HAP-1 (cell line): ENCODE data around the gene TREML4.
"Not testable (repeated sequence)": the region's sequence is repeated elsewhere in the genome, so short reads cannot be mapped to it uniquely, and the experiment has no call there.

Experiments
- DNase-seq, 2 experiments: peaks; one replicate each; pipeline ENCODE4 v3.0.0-alpha.2; 2016 to 2020; ENCODE audit warnings: low spot score in 2 of 2
- H3K27me3 ChIP-seq: fragments of 250-450 bp; sonication (Bioruptor Pico); 2 replicates; pipeline ENCODE4 v1.5.1; 2020; ENCODE audit warnings: low read depth, mild to moderate bottlenecking, moderate library complexity
- H3K36me3 ChIP-seq: fragments of 250-450 bp; sonication (Bioruptor Pico); replicated peaks from 2 replicates; pipeline ENCODE4 v1.5.1; 2020; ENCODE audit warnings: mild to moderate bottlenecking
- H3K4me1 ChIP-seq: fragments of 250-450 bp; sonication (Bioruptor Pico); 2 replicates; pipeline ENCODE4 v1.5.1; 2020; ENCODE audit warnings: mild to moderate bottlenecking
- H3K4me3 ChIP-seq: fragments of 250-450 bp; sonication (Bioruptor Pico); 2 replicates; pipeline ENCODE4 v1.5.1; 2020; ENCODE audit warnings: mild to moderate bottlenecking, moderate library complexity
- H3K9me3 ChIP-seq: fragments of 250-450 bp; sonication (Bioruptor Pico); 2 replicates; pipeline ENCODE4 v1.5.1; 2020; ENCODE audit warnings: mild to moderate bottlenecking, moderate library complexity
- in situ Hi-C: fragments of 300-500 bp; cut with MboI; formaldehyde crosslinking; loops from 3 replicates; pipeline ENCODE4 v1.14.3; 2020; ENCODE audit warnings: low sequenced_read_pairs, inconsistent platforms, mixed read lengths

The TREML4 gene

DNA sequence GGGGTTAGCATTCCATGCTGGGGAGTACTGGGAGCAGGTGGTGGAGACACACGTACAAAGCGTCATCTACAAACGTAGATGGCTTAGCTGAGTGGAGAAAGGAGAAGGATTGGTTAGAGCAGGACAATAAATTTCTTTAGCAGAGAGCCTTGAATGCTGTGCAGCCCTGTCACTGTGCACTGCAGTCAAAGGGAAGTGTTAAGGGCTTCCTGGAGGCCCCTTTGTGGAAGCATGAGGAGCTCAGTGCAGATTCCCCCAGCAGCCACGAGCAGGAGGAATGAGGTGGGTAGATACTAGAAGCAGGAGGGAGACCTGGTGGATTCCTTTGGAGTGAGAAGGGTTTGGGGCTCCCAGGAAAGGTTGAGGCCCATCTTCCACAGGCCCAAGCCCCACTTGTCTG is 6.1 kb upstream of the TREML4 start:
- Histone ChIP-seq H3K9me3 (no peaks in the 10 kb centered on the region), H3K4me3 (no peak overlapping the region), H3K36me3 (no peaks in the 10 kb centered on the region), H3K27me3 (no peaks in the 10 kb centered on the region), H3K4me1 (no peaks in the 10 kb centered on the region)
- in situ Hi-C loops, result no loop called here
- no peak for DNase-seq

DNA sequence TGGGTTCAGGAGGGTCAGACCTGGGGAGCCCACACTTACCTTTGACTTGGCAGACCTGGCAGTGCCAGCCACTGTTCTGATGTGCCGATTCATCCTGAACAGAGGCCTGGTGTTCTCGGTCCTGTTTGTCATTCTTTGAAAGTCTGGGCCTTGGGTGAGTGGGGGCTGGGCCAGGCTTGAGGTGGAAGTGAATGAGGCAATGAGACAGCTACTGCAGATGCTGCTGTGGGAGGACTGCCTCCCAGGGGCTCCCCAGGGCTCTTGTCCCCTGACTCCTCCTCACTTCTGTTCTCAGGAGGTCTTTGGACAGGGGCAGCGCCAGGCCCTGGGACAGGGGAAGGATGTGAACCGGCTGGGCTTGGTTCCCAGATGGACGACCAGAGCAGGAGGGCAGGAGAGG is 5.6 kb upstream of the TREML4 start:
- Histone ChIP-seq H3K36me3 (no peaks in the 10 kb centered on the region), H3K4me3 (no peak overlapping the region), H3K4me1 (no peaks in the 10 kb centered on the region), H3K9me3 (no peaks in the 10 kb centered on the region), H3K27me3 (no peaks in the 10 kb centered on the region)
- no peak for DNase-seq
- in situ Hi-C loops, result no loop called here

DNA sequence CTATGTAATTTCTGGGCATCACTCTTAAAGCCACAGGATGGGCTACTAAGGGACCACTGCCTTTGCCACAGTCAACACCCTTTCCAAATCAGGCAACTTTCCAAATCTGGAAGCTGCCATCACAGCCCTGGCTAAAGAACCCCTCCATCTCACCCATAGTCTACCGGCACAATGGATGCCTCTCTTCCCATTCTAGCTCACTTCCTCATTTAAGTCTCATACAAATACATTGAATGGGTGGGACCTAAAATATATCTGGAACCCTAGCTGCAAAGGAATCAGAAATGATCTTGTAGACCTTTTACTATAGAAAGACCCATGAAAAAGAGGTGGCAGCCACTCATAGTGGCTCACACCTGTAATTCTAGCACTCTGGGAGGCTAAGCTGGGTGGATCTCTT is 3.3 kb upstream of the TREML4 start:
- no peaks in the 10 kb centered on the region for H3K36me3 ChIP-seq
- in situ Hi-C loops, result no loop called here
- no peak for DNase-seq
- no peaks in the 10 kb centered on the region for H3K27me3 ChIP-seq
- no peaks in the 10 kb centered on the region for H3K9me3 ChIP-seq
- H3K4me1 ChIP-seq, result no peaks in the 10 kb centered on the region
- no peak overlapping the region for H3K4me3 ChIP-seq

DNA sequence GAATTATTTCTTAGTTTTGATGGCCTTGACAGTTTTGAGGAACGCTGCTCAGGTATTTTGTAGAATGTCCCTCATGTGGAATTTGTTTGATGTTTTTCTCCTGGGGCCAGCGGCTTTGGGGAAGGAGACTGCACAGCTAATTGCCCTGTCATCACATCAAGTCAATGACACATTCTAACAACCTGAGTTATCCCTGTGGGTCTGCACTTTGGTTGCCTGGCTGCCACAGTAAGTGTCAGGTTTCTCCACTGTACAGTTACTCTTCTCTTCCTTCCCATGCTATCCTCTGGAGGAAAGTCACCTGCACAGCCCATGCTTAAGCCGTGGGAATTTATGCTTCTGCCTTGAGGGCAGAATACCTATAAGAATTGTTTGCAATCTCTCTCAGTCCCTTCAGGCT is 1.4 kb upstream of the TREML4 start:
- H3K4me3 ChIP-seq, result no peak overlapping the region

DNA sequence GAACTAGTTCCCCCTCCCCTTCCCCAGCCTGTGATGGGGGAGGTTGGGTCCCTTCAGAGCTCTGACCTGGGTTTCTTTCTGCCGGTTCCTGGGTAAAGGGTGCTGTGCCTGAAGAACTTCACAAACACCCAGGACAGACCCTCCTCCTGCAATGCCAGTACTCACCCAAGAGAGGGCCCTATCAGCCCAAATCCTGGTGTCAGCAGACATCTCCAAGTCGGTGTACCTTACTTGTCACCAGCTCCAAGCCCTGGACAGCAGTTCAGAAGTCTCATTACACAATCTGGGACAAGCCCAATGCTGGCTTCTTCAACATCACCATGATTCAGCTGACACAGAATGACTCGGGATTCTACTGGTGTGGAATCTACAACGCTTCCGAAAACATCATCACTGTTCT is 467 bp downstream of the TREML4 start:
- Histone ChIP-seq H3K9me3 (no peaks in the 10 kb centered on the region), H3K36me3 (no peaks in the 10 kb centered on the region), H3K4me3 (no peak overlapping the region), H3K27me3 (peaks cover 9% of the 10 kb centered on the region; the same call in 1 of the 2 replicates), H3K4me1 (no peaks in the 10 kb centered on the region)
- in situ Hi-C loops, result no loop called here
- DNase-seq, result no peak

More for the DNA sequence above, 1.4 kb upstream of the TREML4 start:
- Histone ChIP-seq H3K4me1 (no peaks in the 10 kb centered on the region), H3K9me3 (no peaks in the 10 kb centered on the region), H3K36me3 (no peaks in the 10 kb centered on the region), H3K27me3 (no peaks in the 10 kb centered on the region)
- no peak for DNase-seq
- in situ Hi-C loops, result no loop called here

DNA sequence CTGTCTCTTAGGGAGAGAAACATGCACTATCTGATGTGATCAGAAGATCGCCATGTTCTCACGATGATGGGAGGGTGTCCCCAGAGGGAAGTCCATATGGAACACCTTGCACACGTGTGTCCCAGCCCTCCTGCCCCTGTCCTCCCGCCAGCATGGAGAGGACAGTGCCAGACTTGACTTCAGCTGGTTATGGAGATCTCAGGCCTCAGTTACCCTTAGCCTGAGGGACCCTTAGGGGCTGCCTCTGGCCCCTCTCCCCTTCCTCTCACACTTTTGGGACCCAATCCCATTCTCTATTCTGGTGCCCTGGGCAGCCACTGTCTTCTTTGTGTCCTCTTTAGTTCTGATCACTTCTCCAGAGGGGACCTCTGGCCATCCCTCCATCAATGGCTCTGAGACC is 1.6 kb downstream of the TREML4 start:
- no peaks in the 10 kb centered on the region for H3K9me3 ChIP-seq
- no peak for DNase-seq
- H3K4me3 ChIP-seq, result no peak overlapping the region
- H3K36me3 ChIP-seq, result no peaks in the 10 kb centered on the region
- H3K4me1 ChIP-seq, result no peaks in the 10 kb centered on the region
- in situ Hi-C loops, result no loop called here
- H3K27me3 ChIP-seq, result peaks cover 9% of the 10 kb centered on the region; the same call in 1 of the 2 replicates

DNA sequence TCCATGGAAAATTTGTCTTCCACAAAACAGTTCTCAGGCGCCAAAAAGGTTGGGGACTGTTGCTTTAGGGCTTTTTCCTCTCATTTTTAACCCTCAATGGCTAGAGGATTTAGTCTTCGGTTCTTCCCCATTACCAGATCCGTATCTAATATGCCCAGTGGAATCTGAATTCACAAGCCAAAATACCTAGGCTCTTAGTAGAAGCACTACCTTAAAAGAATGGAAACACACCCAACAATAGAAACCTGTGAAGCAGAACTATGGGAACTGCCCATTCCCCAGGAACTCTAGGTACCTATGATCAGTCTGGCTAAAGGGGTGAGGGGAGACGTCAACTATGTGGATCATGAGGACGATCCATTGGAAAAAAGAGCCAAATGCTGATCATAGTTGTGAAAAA is 3.1 kb downstream of the TREML4 start:
- in situ Hi-C loops, result no loop called here
- H3K4me1 ChIP-seq, result no peaks in the 10 kb centered on the region
- no peak overlapping the region for H3K4me3 ChIP-seq
- H3K9me3 ChIP-seq, result no peaks in the 10 kb centered on the region
- DNase-seq, result no peak
- H3K27me3 ChIP-seq, result peaks cover 22% of the 10 kb centered on the region
- H3K36me3 ChIP-seq, result no peaks in the 10 kb centered on the region

DNA sequence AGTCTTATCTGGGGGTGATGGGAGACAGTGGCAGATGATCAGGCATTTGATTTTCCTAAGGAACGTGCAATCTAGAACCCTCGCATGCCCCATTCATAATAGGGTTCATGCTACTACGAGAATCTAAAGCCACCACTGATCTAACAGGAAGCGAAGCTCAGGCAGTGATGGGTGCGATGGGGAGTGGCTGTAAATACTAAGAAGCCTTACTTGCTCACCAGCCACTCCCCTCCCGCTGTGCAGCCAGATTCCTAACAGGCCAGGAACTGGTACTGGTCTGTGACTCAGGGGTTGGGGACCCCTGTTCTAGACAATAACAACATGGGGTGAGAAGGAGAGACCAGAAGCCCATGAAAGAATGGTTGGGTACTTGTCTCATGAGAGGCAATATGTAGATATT is 4.5 kb downstream of the TREML4 start:
- Histone ChIP-seq H3K36me3 (no peaks in the 10 kb centered on the region), H3K27me3 (peaks cover 29% of the 10 kb centered on the region), H3K4me3 (no peak overlapping the region), H3K4me1 (no peaks in the 10 kb centered on the region), H3K9me3 (no peaks in the 10 kb centered on the region)
- in situ Hi-C loops, result no loop called here
- no peak for DNase-seq

DNA sequence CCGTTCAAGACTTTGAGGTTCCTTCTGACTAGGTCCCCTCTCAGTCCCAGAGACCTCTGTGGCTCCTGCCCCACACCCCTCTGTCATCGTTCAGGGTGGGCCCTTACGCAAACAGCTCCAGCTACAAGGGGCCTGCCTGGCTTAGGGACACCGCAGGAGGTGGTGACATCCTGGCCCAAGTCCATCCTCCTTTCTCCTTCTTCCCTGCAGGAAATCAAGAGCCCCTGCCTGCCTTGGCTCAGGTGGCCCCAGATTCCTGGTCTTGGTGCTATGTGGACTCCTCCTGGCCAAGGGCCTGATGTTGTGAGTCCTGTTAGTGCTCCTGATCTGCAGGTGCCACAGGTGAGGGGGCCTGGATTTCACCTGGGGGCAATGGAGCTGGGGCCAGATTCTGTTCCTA is 8.1 kb downstream of the TREML4 start:
- no peaks in the 10 kb centered on the region for H3K4me1 ChIP-seq
- no peaks in the 10 kb centered on the region for H3K36me3 ChIP-seq
- peaks cover 58% of the 10 kb centered on the region for H3K27me3 ChIP-seq
- DNase-seq, result no peak
- H3K4me3 ChIP-seq, result no peak overlapping the region
- no peaks in the 10 kb centered on the region for H3K9me3 ChIP-seq
- in situ Hi-C loops, result no loop called here

DNA sequence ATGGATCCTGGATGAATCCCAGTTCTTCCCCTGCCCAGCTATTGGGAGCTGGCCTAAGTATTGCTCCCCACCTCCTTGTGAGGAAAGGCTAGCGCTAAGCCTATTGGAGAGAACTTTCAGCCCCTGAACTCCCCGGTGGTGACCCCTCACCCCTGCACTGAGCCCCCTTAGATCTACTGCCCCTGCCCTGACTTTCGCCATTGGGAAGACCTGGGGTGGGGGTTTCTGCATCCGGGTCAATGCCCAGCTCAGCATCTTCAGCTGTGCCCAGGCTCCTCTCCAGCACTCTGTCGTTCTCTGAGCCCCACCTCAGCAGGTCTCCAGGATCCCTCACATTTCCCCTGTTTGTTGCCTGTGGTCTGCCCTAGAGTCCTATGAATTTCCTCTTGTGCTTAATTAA is 9.0 kb downstream of the TREML4 start:
- H3K4me3 ChIP-seq, result no peak overlapping the region
- in situ Hi-C loops, result no loop called here
- no peak for DNase-seq
- H3K4me1 ChIP-seq, result no peaks in the 10 kb centered on the region
- no peaks in the 10 kb centered on the region for H3K36me3 ChIP-seq
- no peaks in the 10 kb centered on the region for H3K9me3 ChIP-seq
- peaks cover 58% of the 10 kb centered on the region for H3K27me3 ChIP-seq

DNA sequence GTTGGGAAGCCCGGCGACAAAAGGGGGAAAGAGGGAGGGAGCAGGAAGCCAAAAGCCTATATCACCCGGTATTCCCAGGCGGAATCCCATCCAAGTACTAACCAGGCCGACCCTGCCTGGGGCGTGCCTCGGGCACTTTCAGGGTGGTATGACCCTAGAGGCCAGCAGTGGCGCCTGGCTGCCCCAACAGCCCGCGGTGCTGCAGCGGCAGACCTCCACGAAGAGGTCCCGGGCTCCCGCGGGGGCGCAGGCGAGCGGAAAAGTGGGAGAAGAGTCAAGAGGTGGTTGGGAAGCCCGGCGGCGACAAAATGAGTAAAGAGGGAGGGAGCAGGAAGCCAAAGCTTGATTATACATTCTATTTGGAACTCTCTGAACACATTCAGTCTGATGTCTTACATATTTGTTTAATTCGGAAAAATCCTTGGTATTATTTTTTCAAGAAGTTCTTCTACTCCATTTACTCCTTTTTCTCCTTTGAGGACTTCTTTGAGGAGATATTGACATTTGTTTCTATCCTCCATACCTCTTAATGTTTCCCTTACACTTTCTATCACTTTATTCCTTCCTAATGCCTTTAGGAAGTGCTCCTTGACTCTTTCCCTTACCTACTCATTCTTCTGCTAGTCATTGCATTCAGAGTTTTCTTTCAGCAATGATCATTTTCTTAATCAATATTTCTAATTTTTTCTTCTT is 11.5 kb downstream of the TREML4 start:
- in situ Hi-C loops, result no loop called here
- H3K27me3 ChIP-seq, result peaks cover 49% of the 10 kb centered on the region

DNA sequence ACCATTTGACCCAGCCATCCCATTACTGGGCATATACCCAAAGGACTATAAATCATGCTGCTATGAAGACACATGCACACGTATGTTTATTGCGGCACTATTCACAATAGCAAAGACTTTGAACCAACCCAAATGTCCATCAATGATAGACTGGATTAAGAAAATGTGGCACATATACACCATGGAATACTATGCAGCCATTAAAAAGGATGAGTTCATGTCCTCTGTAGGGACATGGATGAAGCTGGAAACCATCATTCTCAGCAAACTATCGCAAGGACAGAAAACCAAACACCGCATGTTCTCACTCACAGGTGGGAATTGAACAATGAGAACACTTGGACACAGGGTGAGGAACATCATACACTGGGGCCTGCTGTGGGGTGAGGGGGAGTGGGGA is 18.4 kb downstream of the TREML4 start:
- DNase-seq, H3K4me1 ChIP-seq, in situ Hi-C loops, H3K27me3 ChIP-seq, H3K4me3 ChIP-seq, H3K36me3 ChIP-seq, H3K9me3 ChIP-seq: not testable (repeated sequence)

More for the DNA sequence above, 11.5 kb downstream of the TREML4 start:
- DNase-seq, result no peak
- Histone ChIP-seq H3K9me3 (no peaks in the 10 kb centered on the region), H3K4me1 (no peaks in the 10 kb centered on the region), H3K4me3 (no peak overlapping the region), H3K36me3 (no peaks in the 10 kb centered on the region)

DNA sequence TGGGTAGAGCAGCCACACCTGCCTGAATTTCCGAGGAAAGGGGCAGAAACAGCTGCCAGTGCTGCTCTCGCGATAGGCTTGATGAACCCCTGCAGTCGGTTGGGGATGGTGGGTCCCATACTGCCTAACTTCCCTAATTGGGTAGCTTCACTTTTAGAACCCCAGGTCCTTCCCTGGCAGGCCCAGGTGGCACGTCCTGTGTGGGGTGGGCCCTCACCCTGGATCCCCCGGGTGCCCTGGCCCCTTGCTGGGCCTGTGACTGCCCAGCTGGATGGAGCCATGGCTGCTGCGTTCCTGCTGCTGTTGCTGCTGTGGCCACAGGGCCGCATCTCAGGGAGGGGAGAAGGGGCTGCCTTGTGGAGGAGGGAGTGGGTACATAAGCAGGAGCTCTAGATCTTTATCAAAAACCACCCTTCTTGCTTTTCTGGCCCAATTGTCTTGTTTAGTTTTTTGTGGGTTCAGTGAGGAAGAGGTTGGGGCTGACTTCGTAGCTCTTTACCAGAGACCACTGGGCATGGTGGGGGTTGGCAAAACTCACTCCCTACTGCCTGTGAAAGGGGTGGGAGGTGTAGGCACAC is 19.2 kb downstream of the TREML4 start:
- DNase-seq, result no peak
- Histone ChIP-seq H3K36me3 (no peaks in the 10 kb centered on the region), H3K9me3 (no peaks in the 10 kb centered on the region), H3K4me1 (no peaks in the 10 kb centered on the region), H3K27me3 (no peaks in the 10 kb centered on the region), H3K4me3 (no peak overlapping the region)
- in situ Hi-C loops, result no loop called here

DNA sequence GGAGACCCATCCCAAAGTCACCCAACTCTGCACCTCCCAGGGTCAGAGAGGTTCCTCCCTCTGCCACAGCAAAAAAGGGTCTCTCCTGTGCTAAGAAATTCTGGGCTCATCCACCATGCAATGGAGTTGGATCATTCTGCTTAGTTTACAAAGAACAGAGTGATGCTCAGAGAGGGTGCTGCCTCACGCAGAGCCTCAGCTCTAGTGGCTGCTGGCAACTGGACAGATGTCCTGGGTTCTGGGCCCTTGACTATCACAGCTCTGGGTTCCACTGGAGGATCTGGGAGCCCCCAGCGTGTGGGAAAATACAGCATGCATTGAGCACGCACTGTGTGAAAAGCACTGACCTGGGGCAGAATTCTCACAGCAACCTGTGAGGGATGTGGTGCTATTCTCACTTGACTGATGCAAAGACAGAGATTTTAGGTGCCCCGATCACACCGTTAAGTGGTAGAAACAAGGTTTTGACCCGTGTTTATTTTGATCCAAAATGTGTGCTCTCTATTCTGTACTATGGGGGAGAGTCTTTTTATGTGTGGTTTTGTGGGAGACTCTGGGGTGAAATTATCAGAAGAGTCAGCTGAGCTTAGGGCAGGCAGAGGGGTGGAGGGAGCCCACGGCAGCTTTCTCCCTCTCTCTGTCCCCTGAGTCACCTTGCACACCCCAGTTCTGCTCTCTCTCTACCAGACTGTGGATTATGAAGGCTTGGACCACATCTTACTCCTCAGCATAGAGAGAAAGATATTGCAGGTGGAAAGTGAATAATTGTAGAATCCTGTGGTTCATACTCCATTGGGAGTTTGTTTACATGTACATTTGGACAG is 19.9 kb downstream of the TREML4 start:
- Histone ChIP-seq H3K4me1 (no peaks in the 10 kb centered on the region), H3K27me3 (no peaks in the 10 kb centered on the region), H3K4me3 (no peak overlapping the region), H3K9me3 (no peaks in the 10 kb centered on the region), H3K36me3 (no peaks in the 10 kb centered on the region)
- in situ Hi-C loops, result no loop called here
- DNase-seq, result no peak
